DOHH2 (cell line): ENCODE results near the gene CTPS1.

Experiments
- CTCF ChIP-seq: fragments of 200-600 bp; sonication (generic); IDR thresholded peaks from one replicate; pipeline ENCODE4 v1.5.1; 2014; ENCODE audit warnings: antibody characterized with exemption, mild to moderate bottlenecking, low read depth, low read length; ENCODE audit not compliant: poor library complexity, severe bottlenecking
- EZH2phosphoT487 ChIP-seq: fragments of 200-600 bp; sonication (generic); IDR thresholded peaks from 2 replicates; pipeline ENCODE4 v1.6.1; 2017; ENCODE audit warnings: borderline replicate concordance, mild to moderate bottlenecking, antibody characterized with exemption, low read length, moderate library complexity, mixed read lengths

GRCh38 chr1:41010345-41010744 lies 30.8 kb downstream of the CTPS1 start:
- TF ChIP-seq CTCF = no peak
- TF ChIP-seq EZH2phosphoT487 = no peak
